Body of pancreas (tissue), 4 donors: ENCODE results near the gene MED12L. TPM values are rescaled to one million over a fixed set of nuclear protein-coding genes. Genes with fewer than 3 reads are reported as not detected.

Experiments used
- ATAC-seq: fragments of 150-250 bp; one replicate; pipeline ENCODE4 v1.9.1; 2016
- DNase-seq, 4 donors: peaks; one replicate each; pipeline ENCODE4 v3.0.0-alpha.2; 2019
- H3K27ac ChIP-seq, 4 donors: fragments of 200-600 bp; sonication (generic); 1 replicate in 3 of 4; 2 replicates in 1 of 4; pipeline versions ENCODE4 v1.5.1 to v1.6.1; 2016 to 2019; ENCODE audit warnings: mild to moderate bottlenecking in 1 of 4, mixed read lengths in 1 of 4, moderate library complexity in 1 of 4
- H3K27me3 ChIP-seq, 2 donors: fragments of 200-600 bp; sonication (generic); one replicate each; pipeline ENCODE4 v1.6.0; 2016; ENCODE audit warnings: mild to moderate bottlenecking in 1 of 2
- H3K36me3 ChIP-seq, 2 donors: fragments of 200-600 bp; sonication (generic); replicated peaks in 1 of 2; 2 replicates each; pipeline ENCODE4 v1.5.1; 2016; ENCODE audit warnings: low read depth in 2 of 2; ENCODE audit not compliant: insufficient read depth in 1 of 2
- H3K4me1 ChIP-seq: fragments of 200-600 bp; sonication (generic); one replicate; pipeline ENCODE4 v1.6.0; 2016
- H3K4me3 ChIP-seq, 2 donors: fragments of 200-600 bp; sonication (generic); 1 replicate in 1 of 2; 2 replicates in 1 of 2; pipeline ENCODE4 v1.5.1; 2016 to 2019
- H3K9me3 ChIP-seq, 3 donors: fragments of 200-600 bp; sonication (generic); 1 replicate in 2 of 3; 2 replicates in 1 of 3; pipeline ENCODE4 v1.5.1; 2016
- POLR2A ChIP-seq, 3 donors: fragments of 450-650 bp; IDR thresholded peaks; one replicate each; pipeline ENCODE4 v1.6.1; 2016; ENCODE audit warnings: antibody characterized with exemption in 3 of 3, mild to moderate bottlenecking in 2 of 3
- WGBS, 2 donors: methylation state at CpG; one replicate each; pipeline ENCODE4 v1.1.5; 2017; 5-methylcytosine and 5-hydroxymethylcytosine counted together
- intact Hi-C: fragments of 100-400 bp; cut with DNase I; formaldehyde crosslinking; loops from one replicate; pipeline ENCODE4 v1.15.1; 2023
- total RNA-seq, 2 donors: library from RNA; depleted of rRNA; stranded (reverse); fragments of >200 nt; gene quantifications; one replicate each; pipeline ENCODE4 v1.1.0, GENCODE V29; 2016
- TF ChIP-seq, protein P1 (sequence below), 7 experiments: fragments of 450-650 bp in 4 of 7; fragments of 200-600 bp in 3 of 7; sonication (generic) in 3 of 7; IDR thresholded peaks; one replicate each; pipeline ENCODE4 v1.5.1; 2016 to 2019; ENCODE audit warnings: antibody characterized with exemption in 7 of 7

The MED12L gene
- total RNA-seq, 2 donors from 2014 or later = 0.33 to 0.78 TPM

DNA sequence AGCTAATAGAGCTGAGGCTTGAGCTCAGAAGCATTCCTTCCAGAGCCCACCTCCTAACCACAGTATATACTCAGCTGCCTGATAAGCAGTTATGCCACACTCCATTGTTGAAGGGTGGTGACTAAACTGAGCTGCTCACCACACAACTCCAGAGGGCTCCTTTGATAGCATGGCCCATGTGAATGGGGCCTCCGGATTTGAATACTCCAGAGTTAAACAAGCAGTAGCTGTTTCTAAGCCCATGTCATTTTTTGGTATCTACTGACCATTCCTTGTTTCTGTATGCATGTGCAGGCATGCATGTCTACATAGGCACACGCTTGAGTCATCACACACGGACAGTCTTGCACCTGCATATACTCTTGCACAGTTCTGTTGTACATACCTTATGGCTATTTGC, 346.5 kb downstream of the MED12L start:
- ATAC-seq (no peak), DNase-seq (no peak)
- no peaks in the 10 kb centered on the region for H3K9me3 ChIP-seq
- no peak overlapping the region for H3K27ac ChIP-seq
- H3K36me3 ChIP-seq = no peaks in the 10 kb centered on the region
- 83 to 94% methylated on average over 3 of the region's 3 CpGs for WGBS, 2 donors
- TF ChIP-seq, protein P1, sequence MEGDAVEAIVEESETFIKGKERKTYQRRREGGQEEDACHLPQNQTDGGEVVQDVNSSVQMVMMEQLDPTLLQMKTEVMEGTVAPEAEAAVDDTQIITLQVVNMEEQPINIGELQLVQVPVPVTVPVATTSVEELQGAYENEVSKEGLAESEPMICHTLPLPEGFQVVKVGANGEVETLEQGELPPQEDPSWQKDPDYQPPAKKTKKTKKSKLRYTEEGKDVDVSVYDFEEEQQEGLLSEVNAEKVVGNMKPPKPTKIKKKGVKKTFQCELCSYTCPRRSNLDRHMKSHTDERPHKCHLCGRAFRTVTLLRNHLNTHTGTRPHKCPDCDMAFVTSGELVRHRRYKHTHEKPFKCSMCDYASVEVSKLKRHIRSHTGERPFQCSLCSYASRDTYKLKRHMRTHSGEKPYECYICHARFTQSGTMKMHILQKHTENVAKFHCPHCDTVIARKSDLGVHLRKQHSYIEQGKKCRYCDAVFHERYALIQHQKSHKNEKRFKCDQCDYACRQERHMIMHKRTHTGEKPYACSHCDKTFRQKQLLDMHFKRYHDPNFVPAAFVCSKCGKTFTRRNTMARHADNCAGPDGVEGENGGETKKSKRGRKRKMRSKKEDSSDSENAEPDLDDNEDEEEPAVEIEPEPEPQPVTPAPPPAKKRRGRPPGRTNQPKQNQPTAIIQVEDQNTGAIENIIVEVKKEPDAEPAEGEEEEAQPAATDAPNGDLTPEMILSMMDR (IDR thresholded peaks at IDR 0.05) = no peak
- no peak for TF ChIP-seq POLR2A (IDR thresholded peaks at IDR 0.05)
- intact Hi-C loops = no loop called here
- no peaks in the 10 kb centered on the region for H3K27me3 ChIP-seq
- no peaks in the 10 kb centered on the region for H3K4me1 ChIP-seq
- no peak overlapping the region for H3K4me3 ChIP-seq

DNA sequence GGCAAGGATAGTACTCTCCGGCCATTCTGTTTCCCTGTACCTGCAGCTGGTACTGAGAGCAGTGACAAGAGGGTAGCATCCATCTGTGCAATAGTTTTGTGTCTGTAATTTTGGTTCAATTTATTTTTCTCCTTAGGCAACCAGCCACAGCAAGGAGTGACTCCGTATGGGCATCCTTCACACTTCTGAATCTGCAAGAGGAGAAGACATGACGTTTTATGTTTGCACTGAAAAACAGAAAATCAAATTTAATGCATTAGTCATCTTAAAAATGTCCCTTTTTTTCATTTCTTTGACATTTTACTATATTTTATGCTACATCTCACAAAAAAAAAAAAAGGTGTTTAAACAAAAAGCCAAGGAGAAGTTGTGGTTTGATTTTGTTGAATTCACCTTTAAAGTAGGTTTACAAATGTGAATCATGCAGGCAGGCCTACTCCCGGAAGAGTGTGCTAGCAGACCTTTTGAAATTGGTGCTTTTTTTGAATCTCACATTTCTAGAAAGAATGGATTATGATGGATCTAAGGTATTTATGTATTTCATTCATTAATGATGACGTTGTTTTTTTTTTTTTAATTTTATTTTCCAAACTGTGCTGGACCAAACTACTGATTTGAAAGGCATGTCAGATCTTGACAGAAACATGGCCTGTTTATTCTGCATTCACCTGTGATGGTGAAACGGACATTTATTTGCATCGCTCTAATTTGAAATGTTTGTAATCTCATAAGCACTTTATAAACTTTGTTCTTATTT, 347.3 kb downstream of the MED12L start:
- no peak overlapping the region for H3K27ac ChIP-seq
- H3K27me3 ChIP-seq = no peaks in the 10 kb centered on the region
- H3K4me3 ChIP-seq = no peak overlapping the region
- intact Hi-C loops = no loop called here
- no peak for DNase-seq
- no peaks in the 10 kb centered on the region for H3K9me3 ChIP-seq
- ATAC-seq = no peak
- H3K4me1 ChIP-seq = no peaks in the 10 kb centered on the region
- WGBS, 2 donors = 82 to 83% methylated on average over 7 of the region's 7 CpGs
- TF ChIP-seq, protein P1 (IDR thresholded peaks at IDR 0.05) = no peak
- no peak for TF ChIP-seq POLR2A (IDR thresholded peaks at IDR 0.05)
- H3K36me3 ChIP-seq = no peaks in the 10 kb centered on the region

DNA sequence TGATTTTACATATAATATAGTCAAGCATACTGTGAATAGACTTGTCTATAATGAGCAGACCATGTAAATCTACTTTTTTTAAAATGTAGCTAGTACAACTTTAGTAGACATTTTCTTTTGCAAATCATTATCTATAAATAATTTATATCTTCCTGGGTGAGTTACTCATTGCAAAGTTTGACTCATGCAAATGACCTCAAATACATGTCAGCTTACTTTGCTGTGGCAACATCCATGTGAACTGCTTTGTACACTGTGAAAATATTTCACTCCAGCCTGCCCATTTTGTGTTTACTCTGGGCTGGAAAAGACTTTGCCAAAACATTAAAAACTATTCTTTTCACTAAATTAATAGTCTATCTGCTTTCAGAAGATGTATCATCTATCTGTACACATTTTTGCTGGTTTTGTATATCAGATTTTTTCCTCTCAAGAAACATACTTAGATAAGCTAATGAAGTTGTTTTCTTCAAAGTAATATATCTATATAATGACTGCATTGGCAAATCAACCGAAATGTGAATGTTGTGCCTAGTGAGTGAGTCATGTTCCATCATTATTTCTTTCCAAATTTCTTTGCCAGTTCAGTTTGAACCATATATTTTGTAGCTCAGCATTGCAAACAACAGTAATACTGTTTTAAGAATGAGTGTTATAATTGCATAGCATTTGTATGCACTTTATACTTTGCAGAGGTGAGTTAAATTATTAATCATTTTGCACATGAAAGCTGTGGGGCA, 348.9 kb downstream of the MED12L start:
- intact Hi-C loops = no loop called here
- H3K9me3 ChIP-seq = no peaks in the 10 kb centered on the region

DNA sequence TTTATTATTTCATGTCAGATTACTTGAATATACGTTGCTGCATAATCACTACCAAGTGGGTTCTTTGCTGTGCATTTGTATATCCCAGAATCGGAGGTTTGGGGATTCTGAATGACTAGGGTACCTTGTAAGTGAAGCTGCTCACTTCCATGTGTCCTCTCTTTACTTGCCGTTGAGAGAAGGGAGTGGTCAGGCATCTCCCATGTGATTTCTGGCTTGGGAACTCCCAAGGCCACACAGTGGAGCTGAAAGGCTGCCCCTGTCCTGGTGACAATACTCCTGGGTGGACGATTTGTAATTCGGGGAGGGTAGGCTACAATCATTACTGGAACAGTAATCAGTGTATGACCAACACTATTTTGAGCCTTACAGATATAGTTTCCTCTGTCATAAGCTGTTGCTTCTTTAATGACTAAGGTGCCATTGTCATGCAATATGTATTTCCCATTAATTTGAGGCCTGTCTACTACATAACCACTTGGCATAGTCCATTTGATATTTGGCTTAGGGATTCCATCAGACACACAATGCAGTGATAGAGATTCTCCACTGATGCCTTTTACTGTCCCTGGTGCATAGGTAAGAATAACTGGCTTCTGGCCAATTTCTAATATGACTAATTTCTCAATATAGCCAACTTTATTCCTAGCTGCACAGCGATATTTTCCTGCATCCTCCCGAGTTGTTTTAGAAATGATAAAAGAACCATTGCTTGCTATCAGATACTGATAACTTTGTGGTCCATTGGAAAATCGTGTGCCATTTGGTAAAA, 351.4 kb downstream of the MED12L start:
- Histone ChIP-seq H3K27me3 (no peaks in the 10 kb centered on the region), H3K9me3 (no peaks in the 10 kb centered on the region), H3K36me3 (no peaks in the 10 kb centered on the region), H3K27ac (no peak overlapping the region), H3K4me1 (no peaks in the 10 kb centered on the region), H3K4me3 (no peak overlapping the region)
- TF ChIP-seq, protein P1 (IDR thresholded peaks at IDR 0.05) = no peak
- TF ChIP-seq POLR2A (IDR thresholded peaks at IDR 0.05) = no peak
- intact Hi-C loops = no loop called here
- WGBS, 2 donors = 62% methylated on average over 8 of the region's 8 CpGs
- no peak for DNase-seq
- no peak for ATAC-seq

More for the DNA sequence above, 348.9 kb downstream of the MED12L start:
- Histone ChIP-seq H3K36me3 (no peaks in the 10 kb centered on the region), H3K4me1 (no peaks in the 10 kb centered on the region), H3K27ac (no peak overlapping the region), H3K27me3 (no peaks in the 10 kb centered on the region), H3K4me3 (no peak overlapping the region)
- TF ChIP-seq, protein P1 (IDR thresholded peaks at IDR 0.05) = no peak
- TF ChIP-seq POLR2A (IDR thresholded peaks at IDR 0.05) = no peak
- ATAC-seq = peak; percentile 33
- DNase-seq = peak in 1 of 4 donors; percentile 6
- WGBS, 2 donors = 26 to 43% methylated on average over 1 of the region's 1 CpG
